Measurements from ENCODE around the gene SPTA1. TPM values are rescaled to one million over a fixed set of nuclear protein-coding genes. Genes with fewer than 3 reads are reported as not detected.

The SPTA1 gene
- total RNA-seq: 0.02 and 0.30 TPM in 2 replicates

- peaks cover 18% of the 10 kb centered on the region for H3K27me3 Mint-ChIP-seq (ENCODE audit: low read depth)
- no peak for DNase-seq (ENCODE audit: low spot score)
- no peak within 1 kb of the TSS for H3K27ac Mint-ChIP-seq
- H3K36me3 Mint-ChIP-seq (ENCODE audit: low read depth): no peaks in the 10 kb centered on the region
- H3K4me3 Mint-ChIP-seq (ENCODE audit: low read depth): no peak within 1 kb of the TSS
- H3K9me3 Mint-ChIP-seq: peaks cover 5% of the 10 kb centered on the region
- peaks cover 2% of the 10 kb centered on the region for H3K4me1 Mint-ChIP-seq (ENCODE audit: low read depth)
- intact Hi-C loops (cut with micrococcal nuclease): no loop called here
Measured at GRCh38 chr1:158686111-158687009, at the start of gene SPTA1. TSS of gene SPTA1 (minus strand) at chr1:158686715. CDS start at chr1:158686517, 198 bp downstream.

- Mint-ChIP-seq H3K4me3 (ENCODE audit: low read depth) (no peak overlapping the region), H3K27ac (no peak overlapping the region), H3K4me1 (ENCODE audit: low read depth) (no peaks in the 10 kb centered on the region), H3K27me3 (ENCODE audit: low read depth) (peaks cover 21% of the 10 kb centered on the region), H3K9me3 (no peaks in the 10 kb centered on the region), H3K36me3 (ENCODE audit: low read depth) (no peaks in the 10 kb centered on the region)
- intact Hi-C loops (cut with micrococcal nuclease): no loop called here
- no peak for DNase-seq (ENCODE audit: low spot score)
Measured at GRCh38 chr1:158735848-158736247, 49.3 kb upstream of the SPTA1 start.

GRCh38 chr1:158732524-158732923 is 46.0 kb upstream of the SPTA1 start:
- Mint-ChIP-seq H3K27ac (no peak overlapping the region), H3K9me3 (no peaks in the 10 kb centered on the region), H3K36me3 (ENCODE audit: low read depth) (no peaks in the 10 kb centered on the region), H3K4me3 (ENCODE audit: low read depth) (no peak overlapping the region), H3K4me1 (ENCODE audit: low read depth) (peaks cover 2% of the 10 kb centered on the region), H3K27me3 (ENCODE audit: low read depth) (peaks cover 20% of the 10 kb centered on the region)
- intact Hi-C loops (cut with micrococcal nuclease): no loop called here
- DNase-seq (ENCODE audit: low spot score): no peak

- no peak overlapping the region for H3K4me3 Mint-ChIP-seq (ENCODE audit: low read depth)
- intact Hi-C loops (cut with micrococcal nuclease): no loop called here
- peaks cover 2% of the 10 kb centered on the region for H3K4me1 Mint-ChIP-seq (ENCODE audit: low read depth)
- no peak overlapping the region for H3K27ac Mint-ChIP-seq
- H3K27me3 Mint-ChIP-seq (ENCODE audit: low read depth): peaks cover 18% of the 10 kb centered on the region
- no peaks in the 10 kb centered on the region for H3K9me3 Mint-ChIP-seq
- no peak for DNase-seq (ENCODE audit: low spot score)
- H3K36me3 Mint-ChIP-seq (ENCODE audit: low read depth): no peaks in the 10 kb centered on the region
Measured at GRCh38 chr1:158731707-158732106, 45.2 kb upstream of the SPTA1 start.

- Mint-ChIP-seq H3K4me1 (ENCODE audit: low read depth) (peaks cover 2% of the 10 kb centered on the region), H3K27ac (no peak overlapping the region), H3K9me3 (no peaks in the 10 kb centered on the region), H3K36me3 (ENCODE audit: low read depth) (no peaks in the 10 kb centered on the region), H3K4me3 (ENCODE audit: low read depth) (no peak overlapping the region), H3K27me3 (ENCODE audit: low read depth) (peaks cover 23% of the 10 kb centered on the region)
- DNase-seq (ENCODE audit: low spot score): no peak
- intact Hi-C loops (cut with micrococcal nuclease): no loop called here
Measured at GRCh38 chr1:158730453-158730852, 43.9 kb upstream of the SPTA1 start.

GRCh38 chr1:158728510-158729225 is 42.2 kb upstream of the SPTA1 start:
- intact Hi-C loops (cut with micrococcal nuclease): no loop called here
- Mint-ChIP-seq H3K4me3 (ENCODE audit: low read depth) (no peak overlapping the region), H3K36me3 (ENCODE audit: low read depth) (no peaks in the 10 kb centered on the region)

GRCh38 chr1:158724442-158724841 is 37.9 kb upstream of the SPTA1 start:
- no peak overlapping the region for H3K4me3 Mint-ChIP-seq (ENCODE audit: low read depth)
- DNase-seq (ENCODE audit: low spot score): no peak
- no peaks in the 10 kb centered on the region for H3K9me3 Mint-ChIP-seq
- H3K27ac Mint-ChIP-seq: no peak overlapping the region
- peaks cover 33% of the 10 kb centered on the region for H3K27me3 Mint-ChIP-seq (ENCODE audit: low read depth)
- peaks cover 2% of the 10 kb centered on the region for H3K4me1 Mint-ChIP-seq (ENCODE audit: low read depth)
- intact Hi-C loops (cut with micrococcal nuclease): no loop called here
- no peaks in the 10 kb centered on the region for H3K36me3 Mint-ChIP-seq (ENCODE audit: low read depth)

More at GRCh38 chr1:158728510-158729225, 42.2 kb upstream of the SPTA1 start:
- H3K27me3 Mint-ChIP-seq (ENCODE audit: low read depth): peaks cover 30% of the 10 kb centered on the region
- DNase-seq (ENCODE audit: low spot score): no peak
- peaks cover 2% of the 10 kb centered on the region for H3K4me1 Mint-ChIP-seq (ENCODE audit: low read depth)
- no peaks in the 10 kb centered on the region for H3K9me3 Mint-ChIP-seq
- no peak overlapping the region for H3K27ac Mint-ChIP-seq

- no peak within 1 kb of the TSS for H3K4me3 Mint-ChIP-seq (ENCODE audit: low read depth)
- H3K27ac Mint-ChIP-seq: no peak within 1 kb of the TSS
- H3K36me3 Mint-ChIP-seq (ENCODE audit: low read depth): no peaks in the 10 kb centered on the region
- peaks cover 14% of the 10 kb centered on the region for H3K4me1 Mint-ChIP-seq (ENCODE audit: low read depth)
- no peaks in the 10 kb centered on the region for H3K9me3 Mint-ChIP-seq
- DNase-seq (ENCODE audit: low spot score): no peak
- peaks cover 14% of the 10 kb centered on the region for H3K27me3 Mint-ChIP-seq (ENCODE audit: low read depth)
- intact Hi-C loops (cut with micrococcal nuclease): no loop called here
Measured at GRCh38 chr1:158720620-158721019, 34.1 kb upstream of the SPTA1 start, which contains the start of gene OR6K3. TSS of gene OR6K3 (minus strand) at chr1:158720720. CDS start at chr1:158718115, 2,605 bp downstream.

- Mint-ChIP-seq H3K27ac (no peak overlapping the region), H3K4me3 (ENCODE audit: low read depth) (no peak overlapping the region), H3K27me3 (ENCODE audit: low read depth) (peaks cover 14% of the 10 kb centered on the region), H3K36me3 (ENCODE audit: low read depth) (peaks cover 2% of the 10 kb centered on the region), H3K9me3 (no peaks in the 10 kb centered on the region), H3K4me1 (ENCODE audit: low read depth) (peaks cover 15% of the 10 kb centered on the region)
- intact Hi-C loops (cut with micrococcal nuclease): loop anchor here (5.0 to 10.0 kb wide), 3 partner anchors 98 to 355 kb away; partner anchors contain the start of genes AIM2 and IFI16
- no peak for DNase-seq (ENCODE audit: low spot score)
Measured at GRCh38 chr1:158719664-158720063, 33.1 kb upstream of the SPTA1 start.

GRCh38 chr1:158717344-158717743 is 30.8 kb upstream of the SPTA1 start:
- no peak overlapping the region for H3K4me3 Mint-ChIP-seq (ENCODE audit: low read depth)
- H3K27ac Mint-ChIP-seq: no peak overlapping the region
- no peak for DNase-seq (ENCODE audit: low spot score)
- peaks cover 15% of the 10 kb centered on the region for H3K4me1 Mint-ChIP-seq (ENCODE audit: low read depth)
- intact Hi-C loops (cut with micrococcal nuclease): loop anchor here (5.0 to 10.0 kb wide), 3 partner anchors 100 to 357 kb away; partner anchors contain the start of genes AIM2 and IFI16
- H3K9me3 Mint-ChIP-seq: no peaks in the 10 kb centered on the region
- H3K36me3 Mint-ChIP-seq (ENCODE audit: low read depth): peaks cover 2% of the 10 kb centered on the region
- H3K27me3 Mint-ChIP-seq (ENCODE audit: low read depth): peaks cover 7% of the 10 kb centered on the region

GRCh38 chr1:158716335-158716734 is 29.8 kb upstream of the SPTA1 start:
- no peak overlapping the region for H3K4me3 Mint-ChIP-seq (ENCODE audit: low read depth)
- peaks cover 2% of the 10 kb centered on the region for H3K36me3 Mint-ChIP-seq (ENCODE audit: low read depth)
- H3K27me3 Mint-ChIP-seq (ENCODE audit: low read depth): peaks cover 10% of the 10 kb centered on the region
- peak overlapping the region; percentile 9 for H3K27ac Mint-ChIP-seq
- no peak for DNase-seq (ENCODE audit: low spot score)
- H3K9me3 Mint-ChIP-seq: no peaks in the 10 kb centered on the region
- H3K4me1 Mint-ChIP-seq (ENCODE audit: low read depth): peaks cover 15% of the 10 kb centered on the region
- intact Hi-C loops (cut with micrococcal nuclease): loop anchor here (5.0 to 10.0 kb wide), 3 partner anchors 101 to 358 kb away; partner anchors contain the start of genes AIM2 and IFI16

- intact Hi-C loops (cut with micrococcal nuclease): loop anchor here (5.0 to 10.0 kb wide), 3 partner anchors 103 to 360 kb away; partner anchors contain the start of genes AIM2 and IFI16
- Mint-ChIP-seq H3K27ac (no peak overlapping the region), H3K27me3 (ENCODE audit: low read depth) (peaks cover 15% of the 10 kb centered on the region), H3K36me3 (ENCODE audit: low read depth) (peaks cover 2% of the 10 kb centered on the region), H3K9me3 (no peaks in the 10 kb centered on the region), H3K4me1 (ENCODE audit: low read depth) (peaks cover 15% of the 10 kb centered on the region), H3K4me3 (ENCODE audit: low read depth) (no peak overlapping the region)
- no peak for DNase-seq (ENCODE audit: low spot score)
Measured at GRCh38 chr1:158714754-158715153, 28.2 kb upstream of the SPTA1 start.

Measured in activated T-helper 2 cell treated with anti-CD3 and anti-CD28 coated beads, Interferon-gamma antibody, Interleukin-2, Interleukin-4, amounts not matched to agents 10 μg/mL and 5 μg/mL and 100 μg/mL, durations not matched to agents 14 hours and 24 hours and 36 hours (primary cell).